GM21529 (cell line): ENCODE results near the gene RFFL.
"Not testable (repeated sequence)": the region's sequence is repeated elsewhere in the genome, so short reads cannot be mapped to it uniquely, and the experiment has no call there.

ENCODE experiments used
- ATAC-seq: cut with Tn5 transposase; IDR thresholded peaks from one replicate; pipeline ENCODE4 v1.9.1; 2021; ENCODE audit not compliant: unreplicated experiment

RFFL gene

DNA sequence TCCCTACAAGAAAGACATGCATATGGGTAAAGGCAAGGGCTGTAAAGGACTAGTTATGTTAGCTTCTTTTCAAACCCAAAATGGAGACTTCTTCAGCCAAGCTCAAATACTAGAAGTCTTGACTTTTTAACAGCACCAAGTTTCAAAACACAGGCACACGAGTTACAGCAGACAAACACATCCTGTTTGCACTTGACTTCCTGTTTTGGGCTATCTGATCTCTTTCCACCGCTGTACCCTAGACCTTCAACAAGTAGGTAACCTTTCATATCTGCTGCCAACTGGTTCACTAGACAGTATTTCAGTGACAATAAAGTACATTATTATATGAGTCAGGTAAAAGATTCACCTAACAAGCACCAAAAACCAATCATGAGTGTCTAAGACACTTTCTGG is 12.3 kb downstream of the RFFL start:
- ATAC-seq = no peak

DNA sequence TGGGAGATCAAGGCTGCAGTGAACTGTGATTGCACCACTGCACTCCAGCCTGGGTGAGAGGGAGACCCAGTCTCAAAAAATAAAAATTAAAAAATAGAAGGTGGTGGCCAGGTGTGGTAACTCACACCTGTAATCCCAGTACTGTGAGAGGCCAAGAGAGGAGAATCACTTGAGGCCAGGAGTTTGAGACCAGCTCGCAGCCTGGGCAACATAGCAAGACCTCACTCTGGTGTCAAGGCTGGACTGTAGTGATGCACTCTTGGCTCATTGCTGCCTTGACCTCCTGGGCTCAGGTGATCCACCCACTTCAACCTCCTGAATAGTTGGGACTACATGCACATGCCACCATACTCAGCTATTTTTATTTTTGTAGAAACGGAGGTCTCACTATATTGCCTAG is 13.3 kb downstream of the RFFL start:
- ATAC-seq = no peak

- no peak for ATAC-seq
Observed at GRCh38 chr17:35048685-35049379, 14.7 kb downstream of the RFFL start.

GRCh38 chr17:35046740-35047283 is 16.7 kb downstream of the RFFL start:
- ATAC-seq = peak; percentile 78

- no peak for ATAC-seq
Observed at GRCh38 chr17:35046245-35046644, 17.3 kb downstream of the RFFL start.

DNA sequence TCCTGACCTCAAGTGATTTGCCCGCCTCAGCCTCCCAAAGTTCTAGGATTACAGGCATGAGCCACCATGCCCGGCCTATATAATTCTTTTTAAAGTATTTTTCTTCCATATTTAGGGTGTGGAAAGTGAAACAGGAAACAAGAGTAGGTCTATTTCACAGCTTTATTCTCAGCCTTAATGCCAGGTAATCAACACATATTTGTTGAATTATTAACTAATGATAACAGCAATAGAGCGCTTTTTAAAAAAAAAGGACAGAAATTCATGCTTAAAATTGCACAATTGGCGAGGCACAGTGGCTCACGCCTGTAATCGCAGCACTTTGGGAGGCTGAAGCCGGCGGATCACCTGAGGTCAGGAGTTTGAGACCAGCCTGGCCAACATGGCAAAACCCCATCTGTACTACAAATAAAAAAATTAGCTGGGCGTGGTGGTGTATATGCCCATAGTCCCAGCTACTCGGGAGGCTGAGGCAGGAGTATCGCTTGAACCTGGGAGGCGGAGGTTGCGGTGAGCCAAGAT is 18.0 kb downstream of the RFFL start:
- ATAC-seq = not testable (repeated sequence)

DNA sequence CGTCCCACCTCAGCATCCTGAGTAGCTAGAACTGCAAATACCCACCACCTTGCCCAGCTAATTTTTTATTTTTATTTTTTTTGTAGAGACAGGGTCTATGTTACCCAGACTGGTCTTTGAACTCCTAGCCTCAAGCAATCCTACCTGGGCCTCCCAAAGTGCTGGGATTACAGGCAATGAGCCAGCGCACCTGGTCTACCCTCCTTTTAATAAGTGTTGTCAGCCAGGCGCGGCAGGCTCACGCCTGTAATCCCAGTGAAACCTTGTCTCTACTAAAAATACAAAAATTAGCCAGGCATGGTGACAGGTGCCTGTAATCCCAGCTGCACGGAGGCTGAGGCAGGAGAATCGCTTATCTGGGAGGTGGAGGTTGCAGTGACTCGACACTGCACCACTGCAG is 19.3 kb downstream of the RFFL start:
- ATAC-seq = no peak

GRCh38 chr17:35041390-35041789 is 22.1 kb downstream of the RFFL start:
- no peak for ATAC-seq

DNA sequence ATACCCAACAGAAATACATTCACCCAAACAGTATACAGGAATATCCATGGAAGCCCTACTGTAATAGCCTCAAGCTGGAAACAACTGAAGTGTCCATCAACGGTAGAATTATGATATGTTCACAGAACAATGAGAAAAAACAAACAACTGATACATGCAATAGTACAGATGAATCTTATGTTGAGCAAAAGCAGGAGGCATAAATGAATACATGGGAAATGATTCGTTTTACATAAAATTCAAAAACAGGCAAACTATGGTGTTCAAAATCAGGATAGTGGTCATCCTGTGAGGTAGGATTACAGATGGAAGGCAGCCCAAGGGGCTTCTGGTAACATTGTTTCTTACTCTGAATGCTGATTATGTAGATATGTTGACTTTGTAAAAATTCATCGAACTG is 25.1 kb downstream of the RFFL start:
- no peak for ATAC-seq

GRCh38 chr17:35030780-35031179 is 32.7 kb downstream of the RFFL start:
- no peak for ATAC-seq

DNA sequence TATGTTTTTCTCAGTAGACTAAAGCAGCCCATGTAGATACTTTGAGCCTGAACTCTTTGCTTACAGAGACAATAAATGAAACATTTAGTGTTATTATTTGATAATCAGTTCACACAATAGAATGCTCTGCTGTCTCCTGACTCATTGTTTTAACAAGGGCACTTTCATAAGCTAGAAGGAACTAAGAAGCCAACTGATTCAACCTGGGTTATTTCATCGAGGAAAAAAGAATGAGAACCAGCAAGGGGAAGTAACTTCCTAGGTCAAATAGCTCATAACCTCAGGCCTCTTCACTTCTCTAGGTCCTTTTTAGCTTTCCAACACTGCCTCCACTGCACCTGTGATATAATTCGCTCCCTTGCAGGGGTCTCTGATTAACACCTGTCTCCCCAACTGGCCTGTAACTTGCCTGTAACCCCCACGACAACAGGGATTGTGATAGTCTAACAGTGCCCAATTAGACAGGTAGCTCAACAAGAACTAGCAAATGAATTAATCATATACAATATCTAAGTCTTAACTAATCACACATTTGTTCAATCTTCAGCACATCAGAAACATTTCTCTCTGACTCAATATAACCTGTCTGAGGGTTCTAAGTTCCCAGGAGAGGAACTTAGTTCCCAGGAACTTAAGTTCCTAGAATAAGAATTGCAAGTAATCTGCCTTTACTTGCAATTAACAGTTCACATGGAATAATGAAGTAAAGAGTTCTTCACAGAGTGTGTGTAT is 34.8 kb downstream of the RFFL start:
- ATAC-seq = no peak

DNA sequence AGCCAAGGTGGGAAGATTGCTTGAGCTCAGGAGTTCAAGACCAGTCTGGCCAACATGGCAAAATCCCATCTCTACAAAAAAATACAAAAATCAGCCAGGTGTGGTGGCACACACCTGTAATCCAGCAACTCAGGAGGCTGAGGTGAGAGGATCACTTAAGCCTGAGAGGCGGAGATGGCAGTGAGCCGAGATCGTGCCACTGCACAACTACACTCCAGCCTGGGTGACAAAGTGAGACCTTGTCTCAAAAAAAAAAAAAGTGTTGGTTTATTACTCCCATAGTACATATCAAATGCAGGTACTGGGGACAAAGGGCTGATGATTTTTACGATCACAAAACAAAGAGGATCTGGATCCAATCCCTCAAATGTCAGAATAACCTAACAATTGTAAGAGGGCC is 35.4 kb downstream of the RFFL start:
- ATAC-seq = not testable (repeated sequence)

GRCh38 chr17:35025541-35025940 is 38.0 kb downstream of the RFFL start:
- ATAC-seq = no peak

DNA sequence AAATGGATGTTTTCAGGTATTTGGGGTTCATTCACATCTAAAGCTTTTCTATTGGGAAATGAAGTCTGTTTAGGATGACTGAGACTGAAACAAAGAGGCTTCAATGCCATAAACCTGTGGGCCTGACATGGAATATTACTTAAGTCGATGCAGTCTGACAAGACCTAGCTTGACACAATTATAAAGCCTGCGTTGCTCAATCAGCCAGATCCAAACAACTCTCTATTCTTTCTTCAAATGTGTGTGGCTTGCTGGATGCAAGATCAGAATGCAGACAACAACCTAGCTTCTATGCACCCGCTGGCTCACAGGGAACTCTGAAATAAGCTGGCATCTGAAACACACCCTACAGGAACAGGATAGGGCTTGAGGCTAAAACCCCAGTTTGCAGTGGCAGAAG is 40.0 kb downstream of the RFFL start:
- ATAC-seq = no peak

GRCh38 chr17:35022536-35023063 is 40.9 kb downstream of the RFFL start:
- ATAC-seq = no peak

DNA sequence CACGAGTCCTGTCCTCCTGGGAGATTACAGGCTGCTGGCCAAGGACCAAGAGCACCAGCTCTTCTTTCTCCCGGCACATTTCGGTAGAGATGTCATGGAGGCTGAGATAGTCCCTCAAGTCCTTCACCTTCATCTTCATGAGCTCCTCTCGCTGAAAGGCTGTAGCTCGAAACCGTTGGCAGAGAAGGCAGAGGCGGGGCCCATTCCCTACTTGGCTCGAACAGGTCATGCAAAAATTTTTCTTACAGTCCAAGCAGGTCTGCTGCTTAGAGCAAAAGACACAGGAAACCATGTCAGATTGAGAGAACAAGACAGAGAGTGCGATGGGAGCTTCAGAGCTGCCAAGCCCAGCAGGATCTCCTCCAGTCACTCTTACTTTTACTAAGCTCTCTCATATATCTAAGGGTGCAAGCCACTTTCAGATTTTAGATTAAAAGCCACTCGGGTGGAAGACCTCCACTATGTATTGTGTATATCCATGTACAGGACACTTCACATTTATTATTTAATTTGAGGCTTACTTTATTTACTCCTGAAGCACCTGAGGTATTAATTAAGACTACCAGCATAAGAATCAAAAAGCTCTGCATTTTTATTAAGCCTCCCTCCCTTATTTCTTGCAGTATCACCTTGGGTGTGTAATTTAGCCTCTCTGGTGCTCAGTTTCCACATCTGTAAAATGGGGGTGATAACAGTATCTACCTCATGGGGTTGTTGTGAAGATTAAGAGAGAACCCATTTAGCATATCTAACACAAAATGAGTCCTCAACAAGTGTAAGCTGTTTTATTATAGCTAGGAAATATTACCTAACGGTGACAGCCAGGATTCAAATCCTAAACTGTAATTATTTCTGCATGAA is 41.8 kb downstream of the RFFL start:
- ATAC-seq = no peak

GRCh38 chr17:35019386-35020179 is 43.9 kb downstream of the RFFL start:
- no peak for ATAC-seq

GRCh38 chr17:35018814-35019213 is 44.7 kb downstream of the RFFL start:
- no peak for ATAC-seq

GRCh38 chr17:35017021-35017420 is 46.5 kb downstream of the RFFL start:
- ATAC-seq = no peak

GRCh38 chr17:35016369-35016768 is 47.1 kb downstream of the RFFL start:
- ATAC-seq = no peak
